ENCODE data around the gene NR4A2.

DNA sequence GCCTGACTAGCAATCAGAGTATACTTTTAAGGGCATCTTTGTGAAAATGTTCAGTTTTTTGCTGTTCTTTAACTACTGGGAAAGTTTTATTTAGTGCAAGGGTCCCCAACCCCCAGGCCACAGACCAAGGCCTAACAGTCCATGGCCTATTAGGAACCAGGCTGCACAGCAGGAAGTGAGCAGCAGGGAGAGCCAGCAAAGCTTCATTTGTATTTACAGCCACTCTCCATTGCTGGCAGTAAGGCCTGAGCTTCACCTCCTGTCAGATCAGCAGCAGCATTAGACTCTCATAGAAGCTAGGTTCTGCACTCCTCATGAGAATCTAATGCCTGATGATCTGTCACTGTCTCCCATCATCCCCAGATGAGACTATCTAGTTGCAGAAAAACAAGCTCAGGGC lies 17.1 kb upstream of the NR4A2 start:
- no peak for TF ChIP-seq POLR2A (IDR thresholded peaks at IDR 0.05; ENCODE audit: borderline replicate concordance, extremely low read depth, insufficient read depth, insufficient read length)
- TF ChIP-seq POLR2AphosphoS5 (IDR thresholded peaks at IDR 0.05; ENCODE audit: low read depth, low read length), result no peak
- TF ChIP-seq, protein P1, sequence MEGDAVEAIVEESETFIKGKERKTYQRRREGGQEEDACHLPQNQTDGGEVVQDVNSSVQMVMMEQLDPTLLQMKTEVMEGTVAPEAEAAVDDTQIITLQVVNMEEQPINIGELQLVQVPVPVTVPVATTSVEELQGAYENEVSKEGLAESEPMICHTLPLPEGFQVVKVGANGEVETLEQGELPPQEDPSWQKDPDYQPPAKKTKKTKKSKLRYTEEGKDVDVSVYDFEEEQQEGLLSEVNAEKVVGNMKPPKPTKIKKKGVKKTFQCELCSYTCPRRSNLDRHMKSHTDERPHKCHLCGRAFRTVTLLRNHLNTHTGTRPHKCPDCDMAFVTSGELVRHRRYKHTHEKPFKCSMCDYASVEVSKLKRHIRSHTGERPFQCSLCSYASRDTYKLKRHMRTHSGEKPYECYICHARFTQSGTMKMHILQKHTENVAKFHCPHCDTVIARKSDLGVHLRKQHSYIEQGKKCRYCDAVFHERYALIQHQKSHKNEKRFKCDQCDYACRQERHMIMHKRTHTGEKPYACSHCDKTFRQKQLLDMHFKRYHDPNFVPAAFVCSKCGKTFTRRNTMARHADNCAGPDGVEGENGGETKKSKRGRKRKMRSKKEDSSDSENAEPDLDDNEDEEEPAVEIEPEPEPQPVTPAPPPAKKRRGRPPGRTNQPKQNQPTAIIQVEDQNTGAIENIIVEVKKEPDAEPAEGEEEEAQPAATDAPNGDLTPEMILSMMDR (IDR thresholded peaks at IDR 0.05 in 2 of 3, conservative IDR thresholded peaks at IDR 0.05 in 1 of 3; ENCODE audit: borderline replicate concordance in 1 of 3, insufficient read depth in 1 of 3, low read depth in 2 of 3, low read length in 2 of 3), result no peak
- TF ChIP-seq JUND (IDR thresholded peaks at IDR 0.05), result no peak
- no peak for TF ChIP-seq EZH2 (IDR thresholded peaks at IDR 0.05)
- TF ChIP-seq CEBPB (IDR thresholded peaks at IDR 0.05; ENCODE audit: low read depth), result no peak
- TF ChIP-seq RAD21 (IDR thresholded peaks at IDR 0.05; ENCODE audit: low read depth), result no peak
- no peak for TF ChIP-seq SP1 (IDR thresholded peaks at IDR 0.05; ENCODE audit: low read depth)
- TF ChIP-seq, protein P2, sequence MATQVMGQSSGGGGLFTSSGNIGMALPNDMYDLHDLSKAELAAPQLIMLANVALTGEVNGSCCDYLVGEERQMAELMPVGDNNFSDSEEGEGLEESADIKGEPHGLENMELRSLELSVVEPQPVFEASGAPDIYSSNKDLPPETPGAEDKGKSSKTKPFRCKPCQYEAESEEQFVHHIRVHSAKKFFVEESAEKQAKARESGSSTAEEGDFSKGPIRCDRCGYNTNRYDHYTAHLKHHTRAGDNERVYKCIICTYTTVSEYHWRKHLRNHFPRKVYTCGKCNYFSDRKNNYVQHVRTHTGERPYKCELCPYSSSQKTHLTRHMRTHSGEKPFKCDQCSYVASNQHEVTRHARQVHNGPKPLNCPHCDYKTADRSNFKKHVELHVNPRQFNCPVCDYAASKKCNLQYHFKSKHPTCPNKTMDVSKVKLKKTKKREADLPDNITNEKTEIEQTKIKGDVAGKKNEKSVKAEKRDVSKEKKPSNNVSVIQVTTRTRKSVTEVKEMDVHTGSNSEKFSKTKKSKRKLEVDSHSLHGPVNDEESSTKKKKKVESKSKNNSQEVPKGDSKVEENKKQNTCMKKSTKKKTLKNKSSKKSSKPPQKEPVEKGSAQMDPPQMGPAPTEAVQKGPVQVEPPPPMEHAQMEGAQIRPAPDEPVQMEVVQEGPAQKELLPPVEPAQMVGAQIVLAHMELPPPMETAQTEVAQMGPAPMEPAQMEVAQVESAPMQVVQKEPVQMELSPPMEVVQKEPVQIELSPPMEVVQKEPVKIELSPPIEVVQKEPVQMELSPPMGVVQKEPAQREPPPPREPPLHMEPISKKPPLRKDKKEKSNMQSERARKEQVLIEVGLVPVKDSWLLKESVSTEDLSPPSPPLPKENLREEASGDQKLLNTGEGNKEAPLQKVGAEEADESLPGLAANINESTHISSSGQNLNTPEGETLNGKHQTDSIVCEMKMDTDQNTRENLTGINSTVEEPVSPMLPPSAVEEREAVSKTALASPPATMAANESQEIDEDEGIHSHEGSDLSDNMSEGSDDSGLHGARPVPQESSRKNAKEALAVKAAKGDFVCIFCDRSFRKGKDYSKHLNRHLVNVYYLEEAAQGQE (IDR thresholded peaks at IDR 0.05; ENCODE audit: low read depth), result no peak
- no peak for TF ChIP-seq CBX3 (IDR thresholded peaks at IDR 0.05; ENCODE audit: low read depth)
- TF ChIP-seq, protein P3, sequence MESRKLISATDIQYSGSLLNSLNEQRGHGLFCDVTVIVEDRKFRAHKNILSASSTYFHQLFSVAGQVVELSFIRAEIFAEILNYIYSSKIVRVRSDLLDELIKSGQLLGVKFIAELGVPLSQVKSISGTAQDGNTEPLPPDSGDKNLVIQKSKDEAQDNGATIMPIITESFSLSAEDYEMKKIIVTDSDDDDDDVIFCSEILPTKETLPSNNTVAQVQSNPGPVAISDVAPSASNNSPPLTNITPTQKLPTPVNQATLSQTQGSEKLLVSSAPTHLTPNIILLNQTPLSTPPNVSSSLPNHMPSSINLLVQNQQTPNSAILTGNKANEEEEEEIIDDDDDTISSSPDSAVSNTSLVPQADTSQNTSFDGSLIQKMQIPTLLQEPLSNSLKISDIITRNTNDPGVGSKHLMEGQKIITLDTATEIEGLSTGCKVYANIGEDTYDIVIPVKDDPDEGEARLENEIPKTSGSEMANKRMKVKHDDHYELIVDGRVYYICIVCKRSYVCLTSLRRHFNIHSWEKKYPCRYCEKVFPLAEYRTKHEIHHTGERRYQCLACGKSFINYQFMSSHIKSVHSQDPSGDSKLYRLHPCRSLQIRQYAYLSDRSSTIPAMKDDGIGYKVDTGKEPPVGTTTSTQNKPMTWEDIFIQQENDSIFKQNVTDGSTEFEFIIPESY (IDR thresholded peaks at IDR 0.05; ENCODE audit: extremely low read depth, insufficient replicate concordance, low read length), result no peak
- TF ChIP-seq ZNF274 (IDR thresholded peaks at IDR 0.05; ENCODE audit: low read depth, low read length), result no peak
